ENCODE data around the gene SHISA9.

GRCh38 chr16:12972246-12972645, 70.8 kb downstream of the SHISA9 start:
- TF ChIP-seq, protein P1, sequence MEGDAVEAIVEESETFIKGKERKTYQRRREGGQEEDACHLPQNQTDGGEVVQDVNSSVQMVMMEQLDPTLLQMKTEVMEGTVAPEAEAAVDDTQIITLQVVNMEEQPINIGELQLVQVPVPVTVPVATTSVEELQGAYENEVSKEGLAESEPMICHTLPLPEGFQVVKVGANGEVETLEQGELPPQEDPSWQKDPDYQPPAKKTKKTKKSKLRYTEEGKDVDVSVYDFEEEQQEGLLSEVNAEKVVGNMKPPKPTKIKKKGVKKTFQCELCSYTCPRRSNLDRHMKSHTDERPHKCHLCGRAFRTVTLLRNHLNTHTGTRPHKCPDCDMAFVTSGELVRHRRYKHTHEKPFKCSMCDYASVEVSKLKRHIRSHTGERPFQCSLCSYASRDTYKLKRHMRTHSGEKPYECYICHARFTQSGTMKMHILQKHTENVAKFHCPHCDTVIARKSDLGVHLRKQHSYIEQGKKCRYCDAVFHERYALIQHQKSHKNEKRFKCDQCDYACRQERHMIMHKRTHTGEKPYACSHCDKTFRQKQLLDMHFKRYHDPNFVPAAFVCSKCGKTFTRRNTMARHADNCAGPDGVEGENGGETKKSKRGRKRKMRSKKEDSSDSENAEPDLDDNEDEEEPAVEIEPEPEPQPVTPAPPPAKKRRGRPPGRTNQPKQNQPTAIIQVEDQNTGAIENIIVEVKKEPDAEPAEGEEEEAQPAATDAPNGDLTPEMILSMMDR (IDR thresholded peaks at IDR 0.05; ENCODE audit: low read depth, low read length, missing input control): no peak
- TF ChIP-seq, protein P2, sequence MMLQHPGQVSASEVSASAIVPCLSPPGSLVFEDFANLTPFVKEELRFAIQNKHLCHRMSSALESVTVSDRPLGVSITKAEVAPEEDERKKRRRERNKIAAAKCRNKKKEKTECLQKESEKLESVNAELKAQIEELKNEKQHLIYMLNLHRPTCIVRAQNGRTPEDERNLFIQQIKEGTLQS (IDR thresholded peaks at IDR 0.05): no peak
- TF ChIP-seq SP1 (IDR thresholded peaks at IDR 0.05): no peak
- TF ChIP-seq RAD21 (IDR thresholded peaks at IDR 0.05): no peak
- no peak for TF ChIP-seq TAF1 (conservative IDR thresholded peaks at IDR 0.05)
- no peak for TF ChIP-seq REST (IDR thresholded peaks at IDR 0.05)
- TF ChIP-seq HNF4A (conservative IDR thresholded peaks at IDR 0.05): no peak
- no peak for TF ChIP-seq MAX (IDR thresholded peaks at IDR 0.05)
- TF ChIP-seq EGR1 (IDR thresholded peaks at IDR 0.05; ENCODE audit: low read depth in 2 of 2): no peak
